ENCODE data around the gene MATCAP1. TPM values are rescaled to one million over a fixed set of nuclear protein-coding genes. Genes with fewer than 3 reads are reported as not detected.

MATCAP1 gene
- total and polyA plus RNA-seq, 2 of the 8 experiments (the other 6 are each of a cell fraction or from before 2014, with no cell fraction given): 22.9 to 27.5 TPM

GRCh38 chr16:67165121-67166078, 18.4 kb downstream of the MATCAP1 start (continued):
- TF ChIP-seq CTCF (IDR thresholded peaks at IDR 0.05; ENCODE audit: control extremely low read depth in 1 of 3, insufficient read depth in 1 of 3, low read depth in 1 of 3, low read length in 3 of 3): no peak
- TF ChIP-seq POU5F1 (IDR thresholded peaks at IDR 0.05; ENCODE audit: low read depth, low read length): no peak
- TF ChIP-seq EP300 (IDR thresholded peaks at IDR 0.05; ENCODE audit: borderline replicate concordance in 1 of 2, low read depth in 2 of 2, low read length in 2 of 2): no peak
- no peak for TF ChIP-seq YY1 (IDR thresholded peaks at IDR 0.05; ENCODE audit: low read depth, low read length)
- TF ChIP-seq HDAC2 (IDR thresholded peaks at IDR 0.05; ENCODE audit: borderline replicate concordance in 1 of 2, low read depth in 2 of 2, low read length in 2 of 2): no peak
- no peak for TF ChIP-seq TAF1 (IDR thresholded peaks at IDR 0.05; ENCODE audit: low read depth, low read length)
- TF ChIP-seq NRF1 (IDR thresholded peaks at IDR 0.05; ENCODE audit: low read depth, low read length): no peak
- no peak for TF ChIP-seq USF2 (IDR thresholded peaks at IDR 0.05; ENCODE audit: low read length)
- TF ChIP-seq TBP (IDR thresholded peaks at IDR 0.05; ENCODE audit: low read depth, low read length): no peak
- peak; percentile 65 for TF ChIP-seq KDM4A (IDR thresholded peaks at IDR 0.05; ENCODE audit: low read depth, low read length, severe bottlenecking)
- TF ChIP-seq NANOG (IDR thresholded peaks at IDR 0.05; ENCODE audit: insufficient read depth, low read depth, low read length, poor library complexity, severe bottlenecking): no peak
- no peak for TF ChIP-seq RXRA (IDR thresholded peaks at IDR 0.05; ENCODE audit: insufficient read depth, low read depth, low read length)
- no peak for TF ChIP-seq POLR2AphosphoS5 (IDR thresholded peaks at IDR 0.05; ENCODE audit: low read depth, low read length)
- TF ChIP-seq TEAD4 (IDR thresholded peaks at IDR 0.05; ENCODE audit: low read depth, low read length): no peak
- no peak for TF ChIP-seq RAD21 (IDR thresholded peaks at IDR 0.05 in 1 of 2, conservative IDR thresholded peaks at IDR 0.05 in 1 of 2; ENCODE audit: low read depth in 2 of 2, low read length in 2 of 2)
- no peak for TF ChIP-seq KDM5A (IDR thresholded peaks at IDR 0.05; ENCODE audit: low read length)
- no peak for TF ChIP-seq CEBPB (IDR thresholded peaks at IDR 0.05; ENCODE audit: low read depth, low read length)
- no peak; the same call in 1 of the 2 replicates for TF ChIP-seq CBX8 (IDR thresholded peaks at IDR 0.05; ENCODE audit: borderline replicate concordance, low read depth, low read length)
- no peak for TF ChIP-seq EGR1 (IDR thresholded peaks at IDR 0.05; ENCODE audit: borderline replicate concordance, low read depth, low read length)
